ENCODE measurements around the gene ELFN2.

ELFN2 gene

GRCh38 chr22:37413546-37413945, 13.7 kb downstream of the ELFN2 start:
- Histone ChIP-seq H3K27me3 (ENCODE audit: control insufficient read depth in 5 of 5, insufficient read depth in 4 of 5, low read length in 5 of 5) (peaks cover 21 to 63% (median 46%) of the 10 kb centered on the region in 5 donors), H3K36me3 (ENCODE audit: control insufficient read depth in 5 of 5, insufficient read depth in 5 of 5, low read length in 5 of 5) (no peaks in the 10 kb centered on the region), H3K27ac (ENCODE audit: low read depth, low read length) (no peak overlapping the region), H3K9me3 (ENCODE audit: control insufficient read depth in 5 of 5, low read length in 5 of 5) (no peaks in the 10 kb centered on the region), H3K4me1 (ENCODE audit: control insufficient read depth in 5 of 5, insufficient read depth in 5 of 5, low read length in 5 of 5) (peaks cover 0 to 8% (median 3%) of the 10 kb centered on the region in 5 donors), H3K4me3 (ENCODE audit: low read depth in 1 of 5, low read length in 5 of 5) (no peak overlapping the region), H3K9ac (ENCODE audit: low read length in 5 of 5) (no peak overlapping the region)

DNA sequence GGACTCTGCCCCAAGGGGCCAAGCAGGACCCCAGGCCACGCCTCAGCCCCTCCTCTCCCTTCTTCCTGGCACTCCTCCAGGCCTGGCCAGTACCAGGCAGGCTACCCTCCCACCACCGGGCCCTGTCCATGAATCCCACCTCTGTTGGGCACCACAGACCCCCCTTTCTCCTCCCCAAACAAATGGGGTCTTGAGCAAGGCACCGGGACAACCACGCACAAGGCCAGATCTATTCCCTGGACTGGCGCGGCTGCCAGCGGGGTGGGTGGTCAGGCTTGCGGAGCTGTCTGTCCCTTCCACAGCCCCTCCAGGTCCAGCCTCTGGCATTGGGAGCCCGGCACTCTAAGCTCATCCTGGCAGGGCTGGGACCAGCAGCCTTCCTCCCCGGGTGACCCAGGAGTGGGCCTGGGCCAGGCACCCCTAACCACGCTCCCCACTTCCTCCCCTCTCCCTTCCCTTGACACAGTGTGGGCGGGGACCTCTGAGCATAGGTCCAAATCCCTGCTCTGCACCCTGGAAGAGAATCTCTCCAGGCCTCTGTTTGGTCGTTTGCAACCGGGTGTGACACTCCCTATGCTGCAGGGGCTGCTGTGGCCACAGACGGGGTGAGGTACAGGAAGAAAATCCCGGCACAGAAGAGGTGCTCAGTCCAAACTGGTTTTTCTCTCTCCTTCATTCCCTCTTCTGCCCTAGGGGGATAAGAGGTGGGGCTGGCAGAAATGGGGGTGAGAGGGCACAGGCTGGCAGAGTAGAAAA, 14.6 kb downstream of the ELFN2 start:
- H3K9ac ChIP-seq (ENCODE audit: low read length in 5 of 5): no peak overlapping the region
- no peak overlapping the region for H3K27ac ChIP-seq (ENCODE audit: low read depth, low read length)
- no peaks in the 10 kb centered on the region for H3K36me3 ChIP-seq (ENCODE audit: control insufficient read depth in 5 of 5, insufficient read depth in 5 of 5, low read length in 5 of 5)
- H3K4me3 ChIP-seq (ENCODE audit: low read depth in 1 of 5, low read length in 5 of 5): no peak overlapping the region
- no peaks in the 10 kb centered on the region for H3K9me3 ChIP-seq (ENCODE audit: control insufficient read depth in 5 of 5, low read length in 5 of 5)
- H3K27me3 ChIP-seq (ENCODE audit: control insufficient read depth in 5 of 5, insufficient read depth in 4 of 5, low read length in 5 of 5): peaks cover 14 to 58% (median 46%) of the 10 kb centered on the region in 5 donors
- H3K4me1 ChIP-seq (ENCODE audit: control insufficient read depth in 5 of 5, insufficient read depth in 5 of 5, low read length in 5 of 5): peaks cover 0 to 8% (median 3%) of the 10 kb centered on the region in 5 donors

DNA sequence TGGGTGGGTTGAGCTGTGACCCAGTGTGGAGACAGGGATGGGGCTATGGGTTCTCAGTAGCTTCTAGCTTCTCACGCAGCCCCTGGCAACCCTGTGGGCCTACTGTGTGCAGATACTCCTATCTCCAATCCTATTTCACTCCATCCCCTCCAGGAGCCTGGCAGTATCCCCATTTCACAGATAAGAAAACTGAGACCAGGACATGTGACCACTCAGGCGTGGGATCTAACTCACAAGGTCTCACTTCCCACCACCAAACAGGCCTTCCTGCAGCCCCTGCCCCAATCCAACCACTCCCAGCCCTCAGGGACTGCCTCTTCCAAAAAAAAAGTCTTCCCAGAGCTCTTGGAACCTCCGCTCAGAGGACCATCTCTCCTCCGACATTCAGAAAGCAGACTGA, 15.6 kb downstream of the ELFN2 start:
- no peak overlapping the region for H3K9ac ChIP-seq (ENCODE audit: low read length in 5 of 5)
- H3K27ac ChIP-seq (ENCODE audit: low read depth, low read length): no peak overlapping the region
- no peaks in the 10 kb centered on the region for H3K36me3 ChIP-seq (ENCODE audit: control insufficient read depth in 5 of 5, insufficient read depth in 5 of 5, low read length in 5 of 5)
- H3K4me1 ChIP-seq (ENCODE audit: control insufficient read depth in 5 of 5, insufficient read depth in 5 of 5, low read length in 5 of 5): peaks cover 0 to 8% (median 3%) of the 10 kb centered on the region in 5 donors
- no peaks in the 10 kb centered on the region for H3K9me3 ChIP-seq (ENCODE audit: control insufficient read depth in 5 of 5, low read length in 5 of 5)
- peaks cover 8 to 49% (median 43%) of the 10 kb centered on the region in 5 donors for H3K27me3 ChIP-seq (ENCODE audit: control insufficient read depth in 5 of 5, insufficient read depth in 4 of 5, low read length in 5 of 5)
- H3K4me3 ChIP-seq (ENCODE audit: low read depth in 1 of 5, low read length in 5 of 5): no peak overlapping the region

DNA sequence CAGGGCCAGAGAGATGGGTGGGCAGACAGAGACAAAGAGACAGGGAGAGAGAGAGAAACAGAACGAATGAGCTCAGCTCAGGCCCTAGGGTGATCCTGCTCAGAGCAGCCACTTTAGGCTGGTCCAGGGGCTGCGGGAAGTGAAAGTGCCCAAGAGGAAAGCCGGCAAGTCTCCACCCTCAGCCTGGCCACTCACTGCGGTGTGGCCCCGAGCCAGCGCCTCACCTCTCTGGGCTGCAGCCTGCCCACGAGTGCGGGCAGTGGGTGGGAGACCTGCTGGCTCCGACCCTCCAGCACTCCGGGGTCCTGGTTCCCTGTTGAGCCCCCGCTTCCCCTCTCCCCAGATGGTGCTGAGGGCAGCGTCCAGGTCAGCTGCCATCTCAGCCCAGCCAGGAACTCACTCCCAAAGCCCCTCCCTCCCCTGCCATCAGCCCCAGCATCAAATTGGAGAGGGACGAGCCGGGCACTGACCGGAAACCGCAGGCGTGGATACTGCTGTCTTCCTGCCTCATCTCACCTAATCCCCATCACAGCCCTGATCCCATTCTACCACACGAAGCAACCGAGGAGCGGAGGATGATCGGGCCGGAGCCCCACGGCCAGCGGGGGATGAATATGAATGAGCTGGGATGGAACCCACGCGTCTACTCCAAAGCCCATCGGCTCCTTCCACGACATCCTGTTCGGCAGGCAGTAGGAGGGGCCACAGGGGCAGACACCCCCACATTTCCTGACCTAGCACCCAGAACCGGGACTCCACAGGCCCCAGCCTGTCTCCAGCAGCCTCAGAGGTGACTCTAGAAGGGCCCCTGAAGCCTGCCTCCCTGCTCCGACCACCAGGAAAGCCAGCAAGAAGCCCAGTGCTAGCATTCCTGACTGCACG, 16.9 kb downstream of the ELFN2 start:
- no peak overlapping the region for H3K27ac ChIP-seq (ENCODE audit: low read depth, low read length)
- peaks cover 0 to 8% (median 3%) of the 10 kb centered on the region in 5 donors for H3K4me1 ChIP-seq (ENCODE audit: control insufficient read depth in 5 of 5, insufficient read depth in 5 of 5, low read length in 5 of 5)
- no peak overlapping the region for H3K9ac ChIP-seq (ENCODE audit: low read length in 5 of 5)
- no peak overlapping the region for H3K4me3 ChIP-seq (ENCODE audit: low read depth in 1 of 5, low read length in 5 of 5)
- no peaks in the 10 kb centered on the region for H3K36me3 ChIP-seq (ENCODE audit: control insufficient read depth in 5 of 5, insufficient read depth in 5 of 5, low read length in 5 of 5)
- H3K27me3 ChIP-seq (ENCODE audit: control insufficient read depth in 5 of 5, insufficient read depth in 4 of 5, low read length in 5 of 5): peaks cover 5 to 46% (median 41%) of the 10 kb centered on the region in 5 donors
- no peaks in the 10 kb centered on the region for H3K9me3 ChIP-seq (ENCODE audit: control insufficient read depth in 5 of 5, low read length in 5 of 5)

DNA sequence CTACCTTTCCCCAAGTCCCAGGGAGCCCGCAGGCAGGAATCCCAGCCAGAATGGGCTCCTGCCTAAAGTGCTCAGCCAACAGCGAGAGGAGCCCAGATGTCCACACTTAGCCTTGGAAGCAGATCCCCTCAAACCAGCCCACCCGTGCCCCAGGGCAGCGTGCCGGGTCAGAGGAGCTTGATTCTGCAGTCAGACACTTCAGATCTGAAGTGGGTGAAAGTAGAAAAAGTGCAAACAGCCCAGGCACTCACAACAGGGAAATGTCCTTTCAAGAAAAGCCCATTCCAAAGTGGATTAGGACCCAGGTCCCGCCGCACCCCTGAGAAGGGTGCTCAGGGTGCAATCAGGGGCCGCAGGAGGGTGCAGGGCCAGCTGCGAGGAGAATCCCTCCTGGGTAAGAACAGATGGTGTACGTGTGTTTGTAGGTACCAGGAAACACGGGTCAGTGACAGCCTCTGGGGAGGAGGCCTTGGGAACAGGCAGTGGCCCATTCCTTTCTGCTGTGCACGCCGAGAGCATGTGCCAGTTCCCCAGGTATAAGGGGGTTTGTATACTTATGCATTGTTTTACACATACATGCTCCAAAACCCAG, 17.7 kb downstream of the ELFN2 start:
- Histone ChIP-seq H3K9ac (ENCODE audit: low read length in 5 of 5) (no peak overlapping the region), H3K9me3 (ENCODE audit: control insufficient read depth in 5 of 5, low read length in 5 of 5) (no peaks in the 10 kb centered on the region), H3K36me3 (ENCODE audit: control insufficient read depth in 5 of 5, insufficient read depth in 5 of 5, low read length in 5 of 5) (no peaks in the 10 kb centered on the region), H3K4me3 (ENCODE audit: low read depth in 1 of 5, low read length in 5 of 5) (no peak overlapping the region), H3K4me1 (ENCODE audit: control insufficient read depth in 5 of 5, insufficient read depth in 5 of 5, low read length in 5 of 5) (peaks cover 0 to 8% (median 3%) of the 10 kb centered on the region in 5 donors), H3K27ac (ENCODE audit: low read depth, low read length) (no peak overlapping the region), H3K27me3 (ENCODE audit: control insufficient read depth in 5 of 5, insufficient read depth in 4 of 5, low read length in 5 of 5) (peaks cover under 1 to 44% (median 36%) of the 10 kb centered on the region in 5 donors)

GRCh38 chr22:37409031-37409430, 18.2 kb downstream of the ELFN2 start:
- peaks cover 0 to 8% (median 3%) of the 10 kb centered on the region in 5 donors for H3K4me1 ChIP-seq (ENCODE audit: control insufficient read depth in 5 of 5, insufficient read depth in 5 of 5, low read length in 5 of 5)
- H3K9me3 ChIP-seq (ENCODE audit: control insufficient read depth in 5 of 5, low read length in 5 of 5): no peaks in the 10 kb centered on the region
- H3K27me3 ChIP-seq (ENCODE audit: control insufficient read depth in 5 of 5, insufficient read depth in 4 of 5, low read length in 5 of 5): peaks cover 0 to 43% (median 37%) of the 10 kb centered on the region in 5 donors
- no peak overlapping the region for H3K4me3 ChIP-seq (ENCODE audit: low read depth in 1 of 5, low read length in 5 of 5)
- no peak overlapping the region for H3K27ac ChIP-seq (ENCODE audit: low read depth, low read length)
- no peak overlapping the region for H3K9ac ChIP-seq (ENCODE audit: low read length in 5 of 5)
- no peaks in the 10 kb centered on the region for H3K36me3 ChIP-seq (ENCODE audit: control insufficient read depth in 5 of 5, insufficient read depth in 5 of 5, low read length in 5 of 5)

DNA sequence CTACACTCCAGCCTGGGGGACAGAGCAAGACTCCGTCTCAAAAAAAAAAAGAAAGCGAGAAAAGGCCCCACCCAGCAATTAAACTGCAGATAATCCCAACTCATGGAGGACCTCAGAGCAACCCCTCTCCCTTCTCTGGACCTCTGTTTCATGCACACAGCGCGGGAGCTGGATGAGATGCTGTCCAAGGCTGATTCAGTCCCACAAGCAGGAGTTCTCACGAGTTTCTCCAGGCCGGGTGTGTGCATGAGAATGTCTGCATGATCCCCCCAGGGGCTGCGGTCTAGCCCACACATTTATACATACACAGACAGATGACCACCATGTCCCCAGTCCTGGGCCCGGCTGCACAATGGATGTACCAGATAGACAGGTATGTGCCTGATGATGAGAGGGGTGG, 19.4 kb downstream of the ELFN2 start:
- no peak overlapping the region for H3K4me3 ChIP-seq (ENCODE audit: low read depth in 1 of 5, low read length in 5 of 5)
- peaks cover 0 to 8% (median 3%) of the 10 kb centered on the region in 5 donors for H3K4me1 ChIP-seq (ENCODE audit: control insufficient read depth in 5 of 5, insufficient read depth in 5 of 5, low read length in 5 of 5)
- H3K36me3 ChIP-seq (ENCODE audit: control insufficient read depth in 5 of 5, insufficient read depth in 5 of 5, low read length in 5 of 5): no peaks in the 10 kb centered on the region
- H3K27ac ChIP-seq (ENCODE audit: low read depth, low read length): no peak overlapping the region
- no peaks in the 10 kb centered on the region for H3K9me3 ChIP-seq (ENCODE audit: control insufficient read depth in 5 of 5, low read length in 5 of 5)
- peaks cover 0 to 50% (median 43%) of the 10 kb centered on the region in 5 donors for H3K27me3 ChIP-seq (ENCODE audit: control insufficient read depth in 5 of 5, insufficient read depth in 4 of 5, low read length in 5 of 5)
- H3K9ac ChIP-seq (ENCODE audit: low read length in 5 of 5): no peak overlapping the region

DNA sequence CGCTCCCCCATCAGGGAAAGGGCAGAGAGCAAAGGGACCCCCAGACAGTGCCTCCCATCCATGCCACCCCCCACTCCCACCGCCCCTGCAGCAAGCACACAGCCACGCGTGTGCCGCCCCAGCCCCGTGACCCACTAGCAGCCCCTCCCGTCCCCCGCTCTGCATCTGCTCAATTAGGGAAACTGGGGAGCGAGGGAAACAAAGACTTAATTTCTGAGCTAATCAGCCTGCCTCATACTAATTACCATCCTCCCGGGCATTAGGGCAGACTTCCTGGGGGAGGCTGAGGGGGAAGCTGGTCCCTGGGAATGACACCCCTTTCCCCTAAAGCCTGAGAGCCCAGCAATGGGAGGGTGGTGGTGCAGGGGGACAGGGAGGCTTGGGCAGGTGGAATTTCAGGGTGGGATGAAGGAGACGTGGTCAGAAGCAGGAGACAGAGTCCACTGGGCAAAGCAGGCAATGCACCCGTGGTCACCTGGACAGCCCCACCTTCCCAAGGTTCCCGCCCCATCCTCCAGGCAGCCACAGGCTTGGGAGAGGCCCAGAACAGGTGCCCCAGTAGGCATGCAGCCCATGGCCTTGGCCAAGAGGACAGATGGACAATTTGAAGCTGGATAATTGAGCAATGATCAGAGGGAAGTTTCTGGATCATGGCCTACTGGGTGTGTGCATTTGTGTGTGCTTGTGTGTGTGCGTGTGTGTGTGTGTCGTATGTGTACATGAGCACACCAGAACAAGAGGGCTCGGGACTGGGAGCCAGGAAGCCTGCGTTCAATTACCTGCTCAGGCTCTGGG, 20.6 kb downstream of the ELFN2 start:
- peaks cover 0 to 9% (median 3%) of the 10 kb centered on the region in 5 donors for H3K4me1 ChIP-seq (ENCODE audit: control insufficient read depth in 5 of 5, insufficient read depth in 5 of 5, low read length in 5 of 5)
- no peak overlapping the region for H3K4me3 ChIP-seq (ENCODE audit: low read depth in 1 of 5, low read length in 5 of 5)
- H3K27ac ChIP-seq (ENCODE audit: low read depth, low read length): no peak overlapping the region
- no peaks in the 10 kb centered on the region for H3K36me3 ChIP-seq (ENCODE audit: control insufficient read depth in 5 of 5, insufficient read depth in 5 of 5, low read length in 5 of 5)
- H3K27me3 ChIP-seq (ENCODE audit: control insufficient read depth in 5 of 5, insufficient read depth in 4 of 5, low read length in 5 of 5): peaks cover 0 to 49% (median 39%) of the 10 kb centered on the region in 5 donors
- H3K9ac ChIP-seq (ENCODE audit: low read length in 5 of 5): no peak overlapping the region
- H3K9me3 ChIP-seq (ENCODE audit: control insufficient read depth in 5 of 5, low read length in 5 of 5): no peaks in the 10 kb centered on the region

GRCh38 chr22:37404091-37404490, 23.2 kb downstream of the ELFN2 start:
- Histone ChIP-seq H3K27ac (ENCODE audit: low read depth, low read length) (no peak overlapping the region), H3K27me3 (ENCODE audit: control insufficient read depth in 5 of 5, insufficient read depth in 4 of 5, low read length in 5 of 5) (peaks cover 2 to 45% (median 27%) of the 10 kb centered on the region in 5 donors), H3K9ac (ENCODE audit: low read length in 5 of 5) (no peak overlapping the region), H3K4me3 (ENCODE audit: low read depth in 1 of 5, low read length in 5 of 5) (no peak overlapping the region), H3K36me3 (ENCODE audit: control insufficient read depth in 5 of 5, insufficient read depth in 5 of 5, low read length in 5 of 5) (no peaks in the 10 kb centered on the region), H3K4me1 (ENCODE audit: control insufficient read depth in 5 of 5, insufficient read depth in 5 of 5, low read length in 5 of 5) (peaks cover 0 to 10% (median 7%) of the 10 kb centered on the region in 5 donors), H3K9me3 (ENCODE audit: control insufficient read depth in 5 of 5, low read length in 5 of 5) (no peaks in the 10 kb centered on the region)
